Fibroblast of mammary gland (primary cell): ENCODE measurements around the gene ROBO2.

Experiments used
- DNase-seq: peaks from one replicate; pipeline ENCODE4 v3.0.0-alpha.2; 2010; ENCODE audit warnings: low read depth
- H3K4me3 ChIP-seq: 2 replicates; pipeline ENCODE4 v1.5.1; 2011; ENCODE audit warnings: low read depth, mild to moderate bottlenecking, low read length, moderate library complexity; ENCODE audit not compliant: control insufficient read depth
- TF ChIP-seq, protein P1 (sequence below): conservative IDR thresholded peaks from 2 replicates; pipeline ENCODE4 v1.5.1; 2011; ENCODE audit warnings: low read depth, low read length, inconsistent platforms; ENCODE audit not compliant: control insufficient read depth, insufficient read depth

Gene ROBO2, protein sequence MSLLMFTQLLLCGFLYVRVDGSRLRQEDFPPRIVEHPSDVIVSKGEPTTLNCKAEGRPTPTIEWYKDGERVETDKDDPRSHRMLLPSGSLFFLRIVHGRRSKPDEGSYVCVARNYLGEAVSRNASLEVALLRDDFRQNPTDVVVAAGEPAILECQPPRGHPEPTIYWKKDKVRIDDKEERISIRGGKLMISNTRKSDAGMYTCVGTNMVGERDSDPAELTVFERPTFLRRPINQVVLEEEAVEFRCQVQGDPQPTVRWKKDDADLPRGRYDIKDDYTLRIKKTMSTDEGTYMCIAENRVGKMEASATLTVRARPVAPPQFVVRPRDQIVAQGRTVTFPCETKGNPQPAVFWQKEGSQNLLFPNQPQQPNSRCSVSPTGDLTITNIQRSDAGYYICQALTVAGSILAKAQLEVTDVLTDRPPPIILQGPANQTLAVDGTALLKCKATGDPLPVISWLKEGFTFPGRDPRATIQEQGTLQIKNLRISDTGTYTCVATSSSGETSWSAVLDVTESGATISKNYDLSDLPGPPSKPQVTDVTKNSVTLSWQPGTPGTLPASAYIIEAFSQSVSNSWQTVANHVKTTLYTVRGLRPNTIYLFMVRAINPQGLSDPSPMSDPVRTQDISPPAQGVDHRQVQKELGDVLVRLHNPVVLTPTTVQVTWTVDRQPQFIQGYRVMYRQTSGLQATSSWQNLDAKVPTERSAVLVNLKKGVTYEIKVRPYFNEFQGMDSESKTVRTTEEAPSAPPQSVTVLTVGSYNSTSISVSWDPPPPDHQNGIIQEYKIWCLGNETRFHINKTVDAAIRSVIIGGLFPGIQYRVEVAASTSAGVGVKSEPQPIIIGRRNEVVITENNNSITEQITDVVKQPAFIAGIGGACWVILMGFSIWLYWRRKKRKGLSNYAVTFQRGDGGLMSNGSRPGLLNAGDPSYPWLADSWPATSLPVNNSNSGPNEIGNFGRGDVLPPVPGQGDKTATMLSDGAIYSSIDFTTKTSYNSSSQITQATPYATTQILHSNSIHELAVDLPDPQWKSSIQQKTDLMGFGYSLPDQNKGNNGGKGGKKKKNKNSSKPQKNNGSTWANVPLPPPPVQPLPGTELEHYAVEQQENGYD (N-terminal part only)

GRCh38 chr3:77039606-77040171 lies at the start of gene ROBO2:
TSS of gene ROBO2 (plus strand) at chr3:77040099. CDS start at chr3:77040786, 687 bp downstream.
- no peak within 1 kb of the TSS for H3K4me3 ChIP-seq
- DNase-seq = no peak
- TF ChIP-seq, protein P1, sequence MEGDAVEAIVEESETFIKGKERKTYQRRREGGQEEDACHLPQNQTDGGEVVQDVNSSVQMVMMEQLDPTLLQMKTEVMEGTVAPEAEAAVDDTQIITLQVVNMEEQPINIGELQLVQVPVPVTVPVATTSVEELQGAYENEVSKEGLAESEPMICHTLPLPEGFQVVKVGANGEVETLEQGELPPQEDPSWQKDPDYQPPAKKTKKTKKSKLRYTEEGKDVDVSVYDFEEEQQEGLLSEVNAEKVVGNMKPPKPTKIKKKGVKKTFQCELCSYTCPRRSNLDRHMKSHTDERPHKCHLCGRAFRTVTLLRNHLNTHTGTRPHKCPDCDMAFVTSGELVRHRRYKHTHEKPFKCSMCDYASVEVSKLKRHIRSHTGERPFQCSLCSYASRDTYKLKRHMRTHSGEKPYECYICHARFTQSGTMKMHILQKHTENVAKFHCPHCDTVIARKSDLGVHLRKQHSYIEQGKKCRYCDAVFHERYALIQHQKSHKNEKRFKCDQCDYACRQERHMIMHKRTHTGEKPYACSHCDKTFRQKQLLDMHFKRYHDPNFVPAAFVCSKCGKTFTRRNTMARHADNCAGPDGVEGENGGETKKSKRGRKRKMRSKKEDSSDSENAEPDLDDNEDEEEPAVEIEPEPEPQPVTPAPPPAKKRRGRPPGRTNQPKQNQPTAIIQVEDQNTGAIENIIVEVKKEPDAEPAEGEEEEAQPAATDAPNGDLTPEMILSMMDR = no peak

- no peak for DNase-seq
- TF ChIP-seq, protein P1 = no peak
- no peak overlapping the region for H3K4me3 ChIP-seq
These were observed 49.3 kb upstream of the ROBO2 start for GRCh38 chr3:76990606-76991005.

DNA sequence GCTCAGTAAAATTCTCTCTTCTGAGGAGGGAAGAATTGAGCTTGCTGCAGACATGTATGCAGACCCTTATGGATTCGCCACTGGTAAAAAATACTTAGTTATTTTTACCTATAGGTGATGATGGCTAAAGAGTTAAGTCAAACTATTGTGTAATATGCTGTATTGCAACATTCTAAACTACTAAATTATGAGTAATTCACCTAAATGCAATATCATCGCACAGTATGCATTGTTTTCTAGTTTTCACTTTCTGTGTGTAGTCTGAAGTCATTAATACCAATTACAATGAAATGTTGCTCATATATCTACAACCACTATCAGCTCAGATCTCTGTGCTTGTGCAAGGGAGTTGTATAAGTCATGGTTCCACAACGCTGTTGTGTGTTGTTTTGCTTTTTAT lies 48.7 kb upstream of the ROBO2 start:
- TF ChIP-seq, protein P1 = no peak
- no peak overlapping the region for H3K4me3 ChIP-seq
- no peak for DNase-seq

DNA sequence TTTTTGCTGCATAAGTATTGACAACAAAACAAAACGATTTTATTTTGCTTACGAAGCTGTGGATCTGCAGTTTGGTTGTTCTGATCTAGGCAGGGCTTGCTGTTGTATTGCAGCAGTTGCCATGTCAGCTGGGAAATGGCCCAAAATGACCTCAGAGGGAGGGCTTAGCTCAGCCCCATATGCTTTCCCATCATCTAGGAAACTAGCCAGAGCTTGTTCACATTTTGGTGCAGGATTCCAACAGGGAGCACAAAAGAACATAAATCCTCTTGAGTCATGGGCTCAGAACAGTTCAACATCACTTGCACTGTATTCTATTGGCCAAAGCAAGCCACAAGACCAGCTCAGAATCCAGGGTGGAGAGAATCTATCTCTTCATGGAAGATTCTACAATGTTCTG lies 42.2 kb upstream of the ROBO2 start:
- TF ChIP-seq, protein P1 = no peak
- peak; percentile 28 for DNase-seq
- H3K4me3 ChIP-seq = no peak overlapping the region

DNA sequence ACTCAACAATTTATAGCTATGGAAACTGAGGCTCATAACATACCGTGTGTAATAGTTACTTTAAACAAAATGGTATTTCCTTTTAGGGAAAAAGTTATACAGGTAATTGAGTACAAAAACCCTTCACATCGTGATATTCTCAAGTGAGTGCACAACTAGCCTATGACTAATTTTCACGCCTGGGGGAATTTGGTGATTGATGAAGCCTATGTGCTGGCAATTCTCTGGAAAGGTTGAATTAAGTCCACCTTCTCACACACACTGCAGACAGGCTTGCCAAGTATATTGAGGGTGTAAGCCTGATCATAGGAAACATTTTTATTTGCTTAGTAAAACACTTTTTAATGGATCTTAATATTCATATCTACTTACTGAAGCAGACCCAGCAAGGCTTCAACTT lies 41.3 kb upstream of the ROBO2 start:
- no peak overlapping the region for H3K4me3 ChIP-seq
- DNase-seq = no peak
- TF ChIP-seq, protein P1 = no peak

- no peak overlapping the region for H3K4me3 ChIP-seq
- TF ChIP-seq, protein P1 = no peak
- no peak for DNase-seq
These were observed 38.7 kb upstream of the ROBO2 start for GRCh38 chr3:77001062-77001701.
